ENCODE data around the gene CSGALNACT2. TPM values are rescaled to one million over a fixed set of nuclear protein-coding genes. Genes with fewer than 3 reads are reported as not detected.

Gene CSGALNACT2
- total RNA-seq, 1 donor from 2014 or later: 17.3 TPM

DNA sequence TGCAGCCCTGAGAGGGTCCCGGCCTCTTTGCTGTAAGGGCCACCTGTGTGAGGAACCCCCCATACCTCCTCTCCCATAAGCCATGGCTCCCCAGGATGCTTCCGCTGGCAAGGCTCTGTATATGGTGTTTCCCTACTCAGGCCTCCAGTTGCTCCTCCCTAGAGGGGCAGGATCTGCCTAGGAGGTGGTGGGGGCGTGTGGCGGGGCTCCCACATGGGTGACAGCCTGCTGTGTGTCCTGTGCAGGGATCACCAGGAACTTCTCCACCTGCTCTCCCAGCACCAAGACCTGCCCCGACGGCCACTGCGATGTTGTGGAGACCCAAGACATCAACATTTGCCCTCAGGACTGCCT is 25.7 kb upstream of the CSGALNACT2 start:
- no peak for DNase-seq (ENCODE audit: low read depth, low spot score)

DNA sequence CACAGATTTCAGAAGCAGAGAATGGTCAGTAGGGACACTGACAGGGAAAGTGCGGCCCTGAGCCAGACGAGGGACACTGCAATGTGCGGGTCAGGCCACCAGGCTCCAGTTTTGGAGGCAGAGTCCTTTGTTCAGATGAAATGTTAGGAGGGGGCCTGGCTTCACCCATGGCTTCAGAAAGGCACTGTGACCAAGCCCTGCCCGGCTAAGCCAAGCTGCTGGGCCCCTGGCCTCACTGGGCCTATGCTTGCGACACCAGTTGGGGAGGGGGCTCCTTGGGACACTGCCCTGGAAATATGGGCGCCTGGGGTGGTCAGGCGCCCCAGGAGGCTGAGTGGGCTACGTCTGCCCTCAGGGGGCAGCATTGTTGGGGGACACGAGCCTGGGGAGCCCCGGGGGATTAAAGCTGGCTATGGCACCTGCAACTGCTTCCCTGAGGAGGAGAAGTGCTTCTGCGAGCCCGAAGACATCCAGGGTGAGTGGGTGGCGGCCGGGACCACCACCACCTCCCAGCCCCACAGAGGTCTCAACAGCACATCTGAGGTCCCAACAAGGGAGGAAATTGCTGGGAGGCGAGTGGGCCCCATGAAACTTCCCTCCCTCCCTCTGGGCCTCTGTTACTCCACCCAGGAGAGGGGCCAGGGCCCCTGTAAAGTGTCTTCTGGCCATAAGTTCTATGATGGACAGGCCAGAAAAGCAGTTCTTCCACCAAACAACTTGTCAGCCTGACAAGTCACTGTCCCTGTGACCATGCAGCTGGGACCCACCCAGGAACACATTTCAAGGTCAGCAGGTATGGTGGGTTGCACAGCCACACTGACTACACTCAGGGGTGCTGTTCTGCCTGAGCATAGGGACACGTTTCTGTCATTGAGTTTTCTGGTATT is 24.8 kb upstream of the CSGALNACT2 start:
- DNase-seq (ENCODE audit: low read depth, low spot score): no peak

DNA sequence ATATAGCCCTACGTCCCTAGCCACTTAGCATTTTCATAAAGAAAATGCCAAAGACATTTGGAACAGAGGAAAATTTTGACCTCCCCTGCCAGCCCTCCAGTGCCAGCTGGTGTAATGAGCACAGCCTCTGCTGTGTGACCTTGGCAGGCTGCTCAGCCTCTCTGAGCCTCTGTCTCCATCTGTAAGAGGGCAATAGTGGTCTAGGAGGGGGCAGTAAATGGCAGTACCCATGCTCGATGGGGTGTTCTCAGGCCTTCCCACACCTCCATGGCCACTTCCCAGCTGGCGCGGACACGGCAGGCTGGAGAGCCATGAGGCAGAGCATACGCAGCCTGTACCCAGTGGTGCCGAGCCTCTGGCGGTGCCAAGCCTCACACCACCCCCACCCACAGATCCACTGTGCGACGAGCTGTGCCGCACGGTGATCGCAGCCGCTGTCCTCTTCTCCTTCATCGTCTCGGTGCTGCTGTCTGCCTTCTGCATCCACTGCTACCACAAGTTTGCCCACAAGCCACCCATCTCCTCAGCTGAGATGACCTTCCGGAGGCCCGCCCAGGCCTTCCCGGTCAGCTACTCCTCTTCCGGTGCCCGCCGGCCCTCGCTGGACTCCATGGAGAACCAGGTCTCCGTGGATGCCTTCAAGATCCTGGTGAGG is 24.0 kb upstream of the CSGALNACT2 start:
- DNase-seq (ENCODE audit: low read depth, low spot score): no peak

DNA sequence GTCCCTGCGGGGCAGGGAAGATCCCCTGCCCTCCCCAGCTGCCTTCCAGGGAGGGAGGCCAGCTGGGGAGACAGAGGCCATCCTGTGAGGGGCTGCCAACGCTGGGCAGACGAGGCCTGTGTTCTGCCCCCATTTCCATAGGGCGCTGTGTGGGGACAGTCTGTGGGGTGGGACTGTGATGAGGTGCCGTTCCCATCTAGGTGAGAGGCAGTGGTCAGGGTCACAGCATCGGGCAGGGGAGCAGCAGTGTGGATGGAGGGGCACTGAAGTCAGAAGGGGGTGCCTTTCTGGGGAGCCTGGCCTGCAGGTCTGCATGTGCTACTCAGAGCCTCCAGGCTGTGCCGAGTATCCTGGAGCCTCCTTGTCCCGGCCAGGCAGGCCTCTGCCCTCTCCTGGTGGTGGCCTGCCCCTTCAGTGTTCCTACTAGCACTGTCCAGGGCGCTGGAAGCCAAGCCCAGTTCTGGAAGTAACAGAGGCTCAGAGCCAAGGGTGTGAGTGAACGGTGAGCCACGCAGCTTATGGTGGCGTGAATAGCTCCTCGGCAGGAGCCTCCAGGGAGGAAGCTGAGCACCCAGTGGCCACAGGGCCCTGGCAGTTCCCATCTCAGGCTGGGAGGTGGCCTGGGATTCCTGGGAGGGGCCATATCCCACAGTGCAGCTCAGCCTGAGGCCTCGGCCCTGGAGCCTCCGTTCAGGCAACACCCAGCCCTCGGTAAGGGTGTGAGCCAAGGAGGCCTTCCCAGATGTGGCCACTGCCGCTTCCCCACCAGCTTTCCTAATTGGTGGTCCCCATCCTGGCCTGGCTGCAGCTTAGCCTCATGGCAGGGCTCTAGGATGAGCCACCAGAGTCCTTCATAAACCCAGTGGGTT is 23.3 kb upstream of the CSGALNACT2 start:
- no peak for DNase-seq (ENCODE audit: low read depth, low spot score)

DNA sequence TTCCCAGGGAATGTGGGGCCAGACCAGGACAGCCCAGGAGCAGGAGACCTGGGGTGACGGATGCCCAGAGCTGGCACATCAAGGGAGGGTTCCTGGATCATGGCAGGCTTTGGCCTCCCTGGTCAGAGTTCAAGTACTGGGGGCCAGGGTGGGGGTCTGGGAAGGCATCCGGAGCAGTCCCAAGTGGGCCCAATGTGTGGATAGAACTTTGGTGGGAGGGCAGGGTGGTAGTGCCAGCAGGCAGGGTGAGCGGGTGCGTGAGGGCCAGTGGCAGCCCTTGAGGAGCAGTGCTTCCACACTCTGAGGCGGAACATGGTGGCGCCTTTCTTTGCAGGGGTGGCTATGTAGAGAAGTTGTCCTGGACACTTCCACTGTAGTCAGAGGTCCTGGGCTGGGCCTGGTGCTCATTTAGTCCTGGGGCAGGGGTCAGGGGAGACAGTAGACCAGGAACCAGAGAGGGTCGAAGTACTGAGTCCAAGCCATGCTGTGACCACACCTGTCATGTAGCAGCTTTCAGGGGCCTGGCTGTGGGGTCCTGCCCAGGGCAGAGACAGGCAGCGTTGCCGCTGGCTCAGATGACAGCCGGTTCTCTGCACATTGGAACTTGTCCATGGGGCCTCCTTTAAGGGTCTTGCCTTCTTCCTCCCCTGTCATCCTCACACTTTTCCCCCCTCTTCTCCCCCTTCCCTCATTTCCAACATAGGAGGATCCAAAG is 22.2 kb upstream of the CSGALNACT2 start:
- no peak for DNase-seq (ENCODE audit: low read depth, low spot score)

DNA sequence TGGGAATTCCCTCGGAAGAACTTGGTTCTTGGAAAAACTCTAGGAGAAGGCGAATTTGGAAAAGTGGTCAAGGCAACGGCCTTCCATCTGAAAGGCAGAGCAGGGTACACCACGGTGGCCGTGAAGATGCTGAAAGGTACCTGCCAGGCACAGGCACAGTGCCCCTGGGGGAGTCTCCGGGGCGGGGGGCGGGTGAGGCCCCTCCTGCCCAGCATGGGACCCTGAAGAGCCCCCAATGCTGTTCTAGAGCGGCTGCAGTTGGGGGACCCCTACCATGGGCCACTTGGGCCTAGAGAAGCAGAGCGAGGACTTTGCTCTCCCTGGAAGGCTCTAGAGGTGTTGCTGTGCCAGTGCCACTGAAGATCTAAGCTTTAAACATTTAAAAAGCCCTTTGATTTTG is 21.6 kb upstream of the CSGALNACT2 start:
- DNase-seq (ENCODE audit: low read depth, low spot score): no peak

DNA sequence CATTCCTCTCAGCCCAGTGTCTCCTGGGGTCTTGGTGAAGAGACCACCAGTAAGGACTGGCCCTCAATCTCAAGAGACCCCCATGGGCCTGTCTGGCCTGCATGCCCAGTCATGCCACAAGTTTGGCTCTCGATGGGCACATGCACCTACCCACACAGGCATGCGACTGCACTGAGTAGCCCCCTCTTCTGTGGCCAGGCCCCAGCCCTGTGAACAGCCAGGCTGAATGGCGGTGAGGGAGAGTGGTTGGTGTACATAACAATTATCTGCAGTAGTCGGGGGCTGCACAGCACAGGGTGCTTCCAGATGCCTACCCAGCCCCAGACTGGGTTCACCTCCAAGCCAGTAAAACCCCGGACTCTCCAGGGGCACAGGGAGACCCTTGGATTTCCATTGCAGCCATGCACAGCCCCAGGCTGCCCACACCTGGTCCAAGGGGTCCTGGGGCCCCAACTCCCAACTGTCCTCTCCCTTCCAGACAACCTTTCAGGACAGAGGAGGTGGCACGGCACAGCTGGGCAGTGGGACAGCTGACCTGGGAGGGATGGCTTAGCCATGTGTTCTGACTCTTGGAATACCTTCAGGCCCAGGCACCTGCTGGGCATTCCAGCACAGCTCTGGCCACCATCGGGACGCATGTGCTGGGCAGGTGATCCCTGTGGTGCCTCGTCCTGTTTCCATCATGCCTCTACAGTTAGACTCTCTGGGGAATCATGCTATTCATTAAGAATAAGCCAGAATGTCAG is 21.0 kb upstream of the CSGALNACT2 start:
- no peak for DNase-seq (ENCODE audit: low read depth, low spot score)

DNA sequence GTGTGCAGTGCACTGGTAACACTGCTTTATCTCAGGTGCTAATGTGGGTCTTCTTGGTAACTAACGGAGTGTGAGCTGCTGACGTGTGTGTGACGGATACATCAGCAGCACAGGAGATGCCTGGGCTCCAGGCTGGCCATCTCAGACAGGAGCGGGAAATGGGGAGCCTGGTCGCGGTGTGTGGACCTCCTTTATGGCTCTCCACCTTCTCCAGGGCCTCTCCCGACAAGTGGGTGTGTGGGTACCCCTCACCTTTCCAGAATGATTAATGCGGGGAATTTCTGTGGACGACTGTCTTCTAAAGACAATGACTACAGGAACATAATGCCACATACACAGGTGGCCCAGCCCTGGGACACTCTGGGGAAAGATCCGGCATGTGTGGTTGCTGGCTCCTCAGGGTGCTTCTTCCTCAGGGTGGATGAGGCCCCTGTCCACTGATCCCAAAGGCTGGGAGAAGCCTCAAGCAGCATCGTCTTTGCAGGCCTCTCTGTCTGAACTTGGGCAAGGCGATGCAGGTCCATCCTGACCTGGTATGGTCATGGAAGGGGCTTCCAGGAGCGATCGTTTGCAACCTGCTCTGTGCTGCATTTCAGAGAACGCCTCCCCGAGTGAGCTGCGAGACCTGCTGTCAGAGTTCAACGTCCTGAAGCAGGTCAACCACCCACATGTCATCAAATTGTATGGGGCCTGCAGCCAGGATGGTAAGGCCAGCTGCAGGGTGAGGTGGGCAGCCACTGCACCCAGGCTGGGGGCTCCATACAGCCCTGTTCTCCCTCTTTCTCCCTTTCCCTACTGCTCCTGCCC is 20.3 kb upstream of the CSGALNACT2 start:
- no peak for DNase-seq (ENCODE audit: low read depth, low spot score)

DNA sequence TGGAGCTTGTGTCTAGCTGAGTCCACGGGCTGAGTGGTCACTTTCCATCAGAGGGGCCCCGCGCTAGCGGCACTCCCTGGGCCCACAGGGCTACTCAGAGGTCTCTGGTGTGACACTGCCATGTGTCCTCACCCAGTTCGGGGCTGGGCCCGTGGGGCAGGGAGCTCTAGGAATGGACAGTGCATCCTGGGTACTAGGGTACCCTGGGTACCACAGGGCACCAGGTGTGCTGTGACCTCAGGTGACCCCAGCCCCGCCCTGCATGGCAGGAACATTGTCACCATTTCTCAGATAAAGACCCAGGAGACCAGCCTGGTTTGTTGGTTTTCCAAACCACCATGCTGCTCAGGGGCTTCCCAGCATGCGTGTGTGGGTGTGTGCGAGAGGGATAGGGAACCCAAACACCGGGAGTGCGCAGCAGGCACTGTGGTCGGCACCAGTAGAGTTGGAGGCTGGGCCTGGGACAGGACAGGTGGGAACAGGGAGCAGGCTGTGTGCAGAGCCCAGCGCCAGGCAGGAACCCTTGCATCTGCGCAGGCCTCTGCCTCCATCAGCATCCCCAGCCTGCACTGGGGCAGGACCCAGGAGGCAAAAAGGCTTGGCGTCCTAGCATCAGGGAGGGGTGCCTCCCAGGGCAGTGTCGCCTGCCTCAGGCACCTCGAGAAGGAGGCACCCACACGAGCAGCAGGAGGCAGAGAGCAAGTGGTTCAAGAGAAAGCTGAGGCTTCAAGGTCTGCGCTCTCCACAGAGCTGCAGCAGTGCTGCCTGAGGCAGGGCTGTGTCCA is 19.4 kb upstream of the CSGALNACT2 start:
- no peak for DNase-seq (ENCODE audit: low read depth, low spot score)

DNA sequence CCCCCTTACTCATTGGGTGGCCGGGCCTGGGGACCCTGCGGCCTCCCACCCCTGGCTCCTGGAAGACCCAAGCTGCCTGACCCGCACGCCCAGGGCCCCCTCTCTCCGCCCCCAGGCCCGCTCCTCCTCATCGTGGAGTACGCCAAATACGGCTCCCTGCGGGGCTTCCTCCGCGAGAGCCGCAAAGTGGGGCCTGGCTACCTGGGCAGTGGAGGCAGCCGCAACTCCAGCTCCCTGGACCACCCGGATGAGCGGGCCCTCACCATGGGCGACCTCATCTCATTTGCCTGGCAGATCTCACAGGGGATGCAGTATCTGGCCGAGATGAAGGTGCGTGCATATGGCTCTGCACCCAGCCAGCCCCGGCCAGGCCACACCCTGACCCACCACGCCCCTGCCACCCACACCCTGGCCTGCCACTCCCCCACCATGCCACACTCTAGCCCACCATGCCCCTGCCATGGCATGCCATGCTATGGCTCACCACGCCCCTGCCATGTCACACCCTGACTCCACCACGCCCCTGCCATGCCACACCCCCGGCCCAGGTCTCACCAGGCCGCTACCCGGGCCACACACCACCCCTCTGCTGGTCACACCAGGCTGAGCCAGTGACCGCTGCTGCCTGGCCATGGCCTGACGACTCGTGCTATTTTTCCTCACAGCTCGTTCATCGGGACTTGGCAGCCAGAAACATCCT is 18.7 kb upstream of the CSGALNACT2 start:
- DNase-seq (ENCODE audit: low read depth, low spot score): no peak

DNA sequence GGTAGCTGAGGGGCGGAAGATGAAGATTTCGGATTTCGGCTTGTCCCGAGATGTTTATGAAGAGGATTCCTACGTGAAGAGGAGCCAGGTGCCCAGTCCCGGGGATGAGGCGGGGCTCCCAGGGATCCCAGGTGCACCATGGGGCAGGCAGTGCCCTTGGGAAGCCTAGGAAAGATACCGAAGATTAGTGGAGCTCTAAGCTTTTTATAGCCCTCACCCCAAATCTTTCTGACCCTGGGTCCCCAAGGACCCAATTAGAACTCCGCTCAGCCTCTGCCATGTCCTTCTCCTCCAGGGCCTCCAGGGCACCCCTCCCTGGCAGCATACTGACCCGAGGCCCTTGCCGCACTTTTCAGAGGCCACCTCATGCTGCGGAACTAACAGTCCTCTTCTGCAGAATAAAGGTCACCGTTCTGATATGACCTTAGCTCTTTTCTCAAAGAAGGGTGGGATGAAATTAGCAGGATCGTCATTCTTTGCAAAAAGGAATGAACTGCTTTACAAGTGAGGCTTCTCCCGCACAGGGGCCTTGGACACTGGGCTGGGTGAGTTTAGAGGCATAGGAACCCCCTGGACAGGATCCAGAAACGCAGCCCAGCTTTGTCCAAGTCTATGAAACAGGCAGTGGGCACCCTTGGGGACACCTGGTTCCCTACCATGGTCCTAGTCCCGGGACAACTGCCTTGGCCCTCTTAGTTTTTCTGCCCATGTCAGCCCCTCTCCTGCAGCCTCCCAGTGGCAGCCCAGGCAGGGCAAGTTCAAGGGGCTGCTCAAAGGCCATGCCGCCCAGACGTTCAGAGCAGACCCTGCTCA is 17.9 kb upstream of the CSGALNACT2 start:
- no peak for DNase-seq (ENCODE audit: low read depth, low spot score)

DNA sequence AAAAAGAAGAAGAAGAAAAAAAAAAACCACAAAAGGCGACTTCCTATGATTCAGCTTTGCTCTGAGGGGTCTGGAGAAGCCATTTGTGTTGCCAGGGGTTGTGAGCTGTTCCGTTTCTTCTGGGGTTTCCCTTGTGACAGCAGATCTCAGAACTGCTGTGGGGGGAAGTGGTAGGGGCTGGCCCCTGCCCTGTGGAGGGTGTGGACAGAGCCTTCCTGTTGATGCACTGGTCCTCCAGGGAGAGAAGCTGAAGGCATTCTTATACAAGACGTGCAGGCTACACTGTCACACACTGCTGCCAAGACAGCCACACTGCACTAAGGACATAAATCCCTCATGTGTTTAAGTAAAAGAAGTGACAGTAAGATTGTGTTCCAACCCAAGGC is 17.3 kb upstream of the CSGALNACT2 start:
- DNase-seq (ENCODE audit: low read depth, low spot score): no peak

DNA sequence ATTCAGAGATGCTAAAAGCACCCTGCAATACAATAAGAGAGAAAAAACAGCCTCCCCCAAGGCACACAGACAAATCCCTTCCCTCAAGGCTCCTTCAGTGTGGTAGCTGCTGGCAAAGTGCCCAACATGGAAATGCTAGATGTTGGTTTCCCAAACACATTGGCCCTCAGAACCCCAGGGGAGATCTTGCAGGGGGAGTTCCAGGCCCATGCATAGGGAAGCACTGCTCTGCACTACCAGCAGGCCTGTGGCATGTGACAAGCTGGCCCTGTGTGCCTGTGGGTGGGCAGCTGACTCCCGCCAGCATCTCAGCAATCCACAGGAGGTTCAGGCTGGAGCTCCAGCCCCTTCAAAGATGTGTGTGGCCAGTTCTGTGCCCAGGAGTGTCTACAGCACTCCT is 16.8 kb upstream of the CSGALNACT2 start:
- DNase-seq (ENCODE audit: low read depth, low spot score): no peak

DNA sequence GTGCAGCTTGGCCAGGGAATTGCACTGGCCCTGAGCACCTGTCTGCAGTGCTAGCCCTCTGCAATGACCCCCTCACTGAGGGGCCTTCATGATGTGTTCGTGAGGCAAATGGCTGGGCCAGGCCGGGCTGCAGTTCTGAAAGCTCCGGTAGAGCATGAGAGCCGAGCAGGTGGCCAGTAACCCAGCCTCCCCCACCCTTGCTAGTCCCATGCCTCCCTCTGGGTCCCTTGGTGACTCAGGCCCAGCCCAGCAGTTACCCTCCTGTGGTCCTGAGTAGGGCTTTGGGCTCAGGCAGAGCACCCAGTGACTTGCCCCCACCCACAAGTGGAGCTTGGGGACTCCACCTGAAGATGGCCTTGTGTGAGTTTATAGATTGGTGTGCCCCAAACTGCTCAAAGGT is 16.1 kb upstream of the CSGALNACT2 start:
- no peak for DNase-seq (ENCODE audit: low read depth, low spot score)

DNA sequence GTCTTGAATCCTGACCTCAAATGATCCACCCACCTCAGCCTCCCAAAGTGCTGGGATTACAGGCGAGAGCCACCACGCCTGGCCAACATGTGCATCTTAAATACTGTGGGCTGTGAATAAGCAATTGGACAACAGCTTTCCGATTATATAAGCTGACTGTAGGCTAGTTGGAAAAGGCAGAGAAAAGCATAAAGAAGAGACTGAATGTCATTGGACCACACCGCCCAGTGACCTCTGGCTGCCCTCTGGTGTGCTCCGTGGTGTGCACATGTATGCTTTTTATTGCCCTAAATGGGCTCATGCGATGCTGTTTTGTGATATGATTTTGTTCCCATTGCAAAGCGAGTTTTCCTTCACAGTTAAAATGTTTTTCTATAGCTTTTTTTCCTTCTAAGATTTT is 15.4 kb upstream of the CSGALNACT2 start:
- DNase-seq (ENCODE audit: low read depth, low spot score): no peak

DNA sequence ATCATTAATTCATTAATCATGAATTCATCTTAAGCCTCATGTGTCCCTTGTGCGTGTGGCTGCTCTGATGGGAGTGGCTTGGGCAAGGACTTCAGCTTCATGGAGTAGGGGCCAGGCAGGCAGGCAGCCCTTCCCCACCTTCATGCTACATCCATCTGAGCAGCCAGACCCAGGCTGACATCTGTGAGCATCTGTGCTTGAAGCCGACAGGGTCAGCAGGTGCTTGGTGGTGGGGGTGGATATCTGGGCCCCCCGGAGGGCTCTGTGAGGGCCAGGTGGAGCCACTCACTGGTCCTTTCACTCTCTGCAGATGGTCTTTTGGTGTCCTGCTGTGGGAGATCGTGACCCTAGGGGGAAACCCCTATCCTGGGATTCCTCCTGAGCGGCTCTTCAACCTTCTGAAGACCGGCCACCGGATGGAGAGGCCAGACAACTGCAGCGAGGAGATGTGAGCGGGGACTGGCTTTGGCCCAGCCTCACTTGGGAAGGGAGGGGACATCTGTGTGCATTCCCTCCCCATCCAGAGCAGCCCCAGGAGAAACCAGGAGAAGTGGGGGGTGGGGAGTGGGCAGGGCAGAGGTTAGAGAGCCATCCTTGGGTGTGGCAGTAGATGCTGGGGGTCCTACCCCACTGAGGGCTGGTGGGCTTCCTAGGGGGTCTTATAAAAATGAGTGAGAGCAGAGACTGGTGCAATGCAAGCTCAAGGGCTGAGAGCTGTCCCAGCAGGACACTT is 14.7 kb upstream of the CSGALNACT2 start:
- DNase-seq (ENCODE audit: low read depth, low spot score): no peak

DNA sequence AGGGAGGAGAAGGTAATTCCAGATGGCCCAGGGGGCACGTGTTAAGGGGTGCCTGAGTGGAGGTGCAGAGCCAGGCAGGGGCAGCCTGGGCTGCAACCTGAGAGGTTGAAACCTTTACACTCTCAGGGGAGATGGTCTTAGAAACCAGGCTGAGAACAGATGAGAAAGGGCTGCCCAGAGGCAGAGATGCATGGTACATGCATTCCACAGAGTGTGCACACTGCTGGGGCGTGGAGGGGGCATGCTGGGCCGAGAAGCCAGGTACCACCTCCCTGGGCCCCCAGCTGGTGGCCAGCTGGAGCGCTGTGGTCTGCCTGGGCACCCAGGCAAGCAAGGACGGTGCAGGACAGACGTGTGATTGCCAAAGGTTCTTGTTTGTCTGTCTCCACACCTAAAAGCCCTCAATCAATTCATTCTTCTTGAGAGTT is 14.1 kb upstream of the CSGALNACT2 start:
- no peak for DNase-seq (ENCODE audit: low read depth, low spot score)
